Ishikawa (cell line): ENCODE results near the gene KLF6.

ENCODE experiments used
- CEBPB ChIP-seq: IDR thresholded peaks from 2 replicates; pipeline ENCODE4 v1.6.1; 2012
- CREB1 ChIP-seq: IDR thresholded peaks from 2 replicates; pipeline ENCODE4 v1.6.1; 2012; ENCODE audit warnings: low read depth
- EGR1 ChIP-seq: IDR thresholded peaks from 2 replicates; pipeline ENCODE4 v1.6.1; 2012
- EP300 ChIP-seq: IDR thresholded peaks from 2 replicates; pipeline ENCODE4 v1.6.1; 2012; ENCODE audit warnings: borderline replicate concordance
- FOXM1 ChIP-seq: IDR thresholded peaks from 2 replicates; pipeline ENCODE4 v1.6.1; 2012; ENCODE audit warnings: low read depth, borderline replicate concordance
- NFIC ChIP-seq: IDR thresholded peaks from 2 replicates; pipeline ENCODE4 v1.6.1; 2012
- RAD21 ChIP-seq: IDR thresholded peaks from 2 replicates; pipeline ENCODE4 v1.6.1; 2012; ENCODE audit warnings: low read depth
- REST ChIP-seq: IDR thresholded peaks from 2 replicates; pipeline ENCODE4 v1.6.1; 2012; ENCODE audit warnings: low read depth, mild to moderate bottlenecking
- TAF1 ChIP-seq: IDR thresholded peaks from 2 replicates; pipeline ENCODE4 v1.6.1; 2012; ENCODE audit warnings: low read depth, mild to moderate bottlenecking
- TCF12 ChIP-seq: IDR thresholded peaks from 2 replicates; pipeline ENCODE4 v1.6.1; 2012; ENCODE audit warnings: low read depth
- TEAD4 ChIP-seq: IDR thresholded peaks from 2 replicates; pipeline ENCODE4 v1.6.1; 2012
- USF1 ChIP-seq: IDR thresholded peaks from 2 replicates; pipeline ENCODE4 v1.6.1; 2012
- YY1 ChIP-seq: IDR thresholded peaks from 2 replicates; pipeline ENCODE4 v1.6.1; 2012; ENCODE audit warnings: low read depth
- ZBTB7A ChIP-seq: IDR thresholded peaks from 2 replicates; pipeline ENCODE4 v1.6.1; 2012; ENCODE audit warnings: low read depth
- TF ChIP-seq, protein P1 (sequence below): IDR thresholded peaks from 2 replicates; pipeline ENCODE4 v1.6.1; 2012

Gene KLF6

GRCh38 chr10:3772361-3773171, 12.4 kb downstream of the KLF6 start:
- TF ChIP-seq USF1: no peak
- no peak for TF ChIP-seq CEBPB
- TF ChIP-seq NFIC: no peak
- no peak for TF ChIP-seq YY1
- TF ChIP-seq TAF1: no peak
- TF ChIP-seq EP300: no peak
- TF ChIP-seq CREB1: no peak
- no peak for TF ChIP-seq TEAD4
- TF ChIP-seq, protein P1, sequence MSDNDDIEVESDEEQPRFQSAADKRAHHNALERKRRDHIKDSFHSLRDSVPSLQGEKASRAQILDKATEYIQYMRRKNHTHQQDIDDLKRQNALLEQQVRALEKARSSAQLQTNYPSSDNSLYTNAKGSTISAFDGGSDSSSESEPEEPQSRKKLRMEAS: no peak
- TF ChIP-seq REST: no peak
- no peak for TF ChIP-seq EGR1
- TF ChIP-seq FOXM1: no peak
- no peak for TF ChIP-seq RAD21
- no peak for TF ChIP-seq TCF12
- no peak for TF ChIP-seq ZBTB7A

DNA sequence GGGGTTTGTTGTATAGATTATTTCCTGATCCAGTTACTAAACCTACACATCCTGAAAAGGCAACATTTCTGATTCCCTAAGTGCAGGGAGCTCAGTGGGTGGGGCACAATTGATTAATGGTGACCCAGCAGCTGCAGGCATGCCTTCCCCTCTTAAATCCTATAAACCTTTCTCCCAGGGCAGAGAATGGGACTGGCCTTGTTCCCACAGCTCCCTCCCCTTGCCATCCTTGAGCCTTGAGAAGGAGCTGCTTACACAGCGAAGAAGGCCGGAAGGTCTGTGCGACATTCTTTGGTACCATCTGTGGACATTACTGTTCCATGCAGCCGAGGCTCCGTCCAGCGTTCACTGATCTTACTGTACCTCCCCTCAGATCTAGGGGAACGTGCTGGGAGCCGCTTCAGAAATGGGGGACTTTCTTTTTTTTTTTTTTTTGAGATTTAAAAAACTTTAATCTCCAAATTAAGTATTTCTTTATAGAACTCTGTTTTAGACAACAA, 14.3 kb downstream of the KLF6 start:
- TF ChIP-seq, protein P1: no peak
- TF ChIP-seq EGR1: no peak

- TF ChIP-seq USF1 (no peak), RAD21 (no peak), CEBPB (no peak), NFIC (no peak), TAF1 (no peak), TEAD4 (no peak), CREB1 (no peak), REST (no peak), FOXM1 (no peak), TCF12 (no peak), EP300 (no peak), YY1 (no peak), ZBTB7A (no peak), EGR1 (no peak)
- TF ChIP-seq, protein P1: no peak
Observed at GRCh38 chr10:3769556-3769955, 15.5 kb downstream of the KLF6 start.

DNA sequence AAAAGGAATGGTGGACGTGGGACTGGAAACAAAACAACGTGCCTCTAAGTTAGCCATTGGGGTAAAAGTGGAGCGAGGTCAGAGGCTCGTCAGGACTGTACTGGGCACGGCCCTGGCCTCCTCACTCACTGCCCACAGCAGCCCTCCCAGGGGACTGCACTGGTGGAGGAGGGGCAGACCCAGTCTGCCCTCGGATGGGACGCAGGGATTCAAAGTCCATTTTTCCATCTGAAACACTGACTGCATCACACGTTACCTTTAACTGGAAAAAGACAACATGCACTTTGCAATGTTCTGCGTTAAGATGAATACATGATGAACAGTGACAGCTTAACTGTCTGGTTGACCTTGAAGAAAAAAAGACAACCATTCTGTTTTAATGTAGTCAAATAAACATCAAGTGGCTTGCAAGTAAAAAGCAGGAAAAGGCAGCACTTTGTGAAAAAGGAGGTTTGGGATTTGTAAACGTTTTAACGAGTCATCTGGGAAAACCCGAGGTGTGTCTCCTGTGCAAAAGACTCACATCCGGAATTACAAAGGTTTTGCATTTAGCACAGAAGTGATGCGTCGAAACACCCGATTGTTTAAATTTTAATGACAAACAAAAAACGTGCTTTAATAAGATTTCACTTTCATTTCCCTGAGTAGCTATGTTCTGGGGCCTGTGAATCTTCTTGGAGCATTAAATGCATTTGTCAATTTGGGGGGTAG, 18.8 kb downstream of the KLF6 start:
- TF ChIP-seq CEBPB (no peak), RAD21 (no peak), TEAD4 (no peak), FOXM1 (no peak), YY1 (no peak), NFIC (no peak), EP300 (no peak), USF1 (no peak), REST (no peak), CREB1 (no peak), EGR1 (no peak), TCF12 (no peak), ZBTB7A (no peak)
- TF ChIP-seq, protein P1: no peak
